Endothelial cell of umbilical vein (primary cell): Measurements from ENCODE around the gene ZSCAN29.

Experiments used
- EZH2 ChIP-seq: IDR thresholded peaks from 2 replicates; pipeline ENCODE4 v1.6.1; 2012; ENCODE audit warnings: borderline replicate concordance, low read depth, mild to moderate bottlenecking, moderate library complexity, low read length, inconsistent platforms; ENCODE audit not compliant: severe bottlenecking
- JUN ChIP-seq: IDR thresholded peaks from 2 replicates; pipeline ENCODE4 v1.6.1; 2011; ENCODE audit warnings: borderline replicate concordance, low read depth; ENCODE audit not compliant: insufficient read length, insufficient read depth
- MYC ChIP-seq: IDR thresholded peaks from one replicate; pipeline ENCODE4 v1.6.1; 2011; ENCODE audit warnings: mild to moderate bottlenecking, low read depth, low read length
- POLR2A ChIP-seq: IDR thresholded peaks from 2 replicates; pipeline ENCODE4 v1.6.1; 2012; ENCODE audit warnings: low read depth, mild to moderate bottlenecking, control low read depth, low read length
- POLR2AphosphoS5 ChIP-seq: IDR thresholded peaks from 2 replicates; pipeline ENCODE4 v1.6.1; 2012; ENCODE audit warnings: low read depth, mild to moderate bottlenecking, control low read depth, low read length, moderate library complexity; ENCODE audit not compliant: insufficient read depth
- TF ChIP-seq, protein P1 (sequence below), 2 donors: IDR thresholded peaks; 1 replicate in 1 of 2; 2 replicates in 1 of 2; pipeline ENCODE4 v1.5.1; 2011; ENCODE audit warnings: low read length in 2 of 2, mild to moderate bottlenecking in 2 of 2, moderate library complexity in 2 of 2, control low read depth in 1 of 2, inconsistent platforms in 1 of 2, low read depth in 1 of 2; ENCODE audit not compliant: insufficient read depth in 1 of 2; ENCODE audit errors: extremely low read depth in 1 of 2
- TF ChIP-seq, protein P2 (sequence below): IDR thresholded peaks from 2 replicates; pipeline ENCODE4 v1.6.1; 2011; ENCODE audit not compliant: insufficient read depth, insufficient read length

DNA sequence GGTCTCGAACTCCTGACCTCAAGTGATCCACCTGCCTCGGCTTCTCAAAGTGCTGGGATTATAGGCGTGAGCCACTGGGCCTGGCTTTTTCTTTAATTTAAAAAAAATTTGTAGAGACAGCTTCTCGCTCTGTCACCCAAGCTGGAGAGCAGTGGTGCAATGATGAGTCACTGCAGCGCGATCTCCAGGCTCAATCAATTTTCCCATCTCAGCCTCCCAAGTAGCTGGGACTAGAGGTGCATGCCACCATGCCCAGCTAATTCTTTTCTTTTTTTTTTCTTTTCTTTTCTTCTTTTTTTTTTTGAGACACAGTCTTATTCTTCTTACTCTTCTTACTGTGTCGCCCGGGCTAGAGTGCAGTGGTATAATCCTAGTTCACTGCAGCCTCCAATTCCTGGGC lies 19.9 kb upstream of the ZSCAN29 start:
- TF ChIP-seq, protein P1, sequence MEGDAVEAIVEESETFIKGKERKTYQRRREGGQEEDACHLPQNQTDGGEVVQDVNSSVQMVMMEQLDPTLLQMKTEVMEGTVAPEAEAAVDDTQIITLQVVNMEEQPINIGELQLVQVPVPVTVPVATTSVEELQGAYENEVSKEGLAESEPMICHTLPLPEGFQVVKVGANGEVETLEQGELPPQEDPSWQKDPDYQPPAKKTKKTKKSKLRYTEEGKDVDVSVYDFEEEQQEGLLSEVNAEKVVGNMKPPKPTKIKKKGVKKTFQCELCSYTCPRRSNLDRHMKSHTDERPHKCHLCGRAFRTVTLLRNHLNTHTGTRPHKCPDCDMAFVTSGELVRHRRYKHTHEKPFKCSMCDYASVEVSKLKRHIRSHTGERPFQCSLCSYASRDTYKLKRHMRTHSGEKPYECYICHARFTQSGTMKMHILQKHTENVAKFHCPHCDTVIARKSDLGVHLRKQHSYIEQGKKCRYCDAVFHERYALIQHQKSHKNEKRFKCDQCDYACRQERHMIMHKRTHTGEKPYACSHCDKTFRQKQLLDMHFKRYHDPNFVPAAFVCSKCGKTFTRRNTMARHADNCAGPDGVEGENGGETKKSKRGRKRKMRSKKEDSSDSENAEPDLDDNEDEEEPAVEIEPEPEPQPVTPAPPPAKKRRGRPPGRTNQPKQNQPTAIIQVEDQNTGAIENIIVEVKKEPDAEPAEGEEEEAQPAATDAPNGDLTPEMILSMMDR (IDR thresholded peaks at IDR 0.05; ENCODE audit: extremely low read depth in 1 of 2, insufficient read depth in 1 of 2, low read depth in 1 of 2, low read length in 2 of 2) = no peak
- TF ChIP-seq MYC (no peak), POLR2AphosphoS5 (no peak), POLR2A (no peak), EZH2 (no peak), JUN (no peak)
- TF ChIP-seq, protein P2, sequence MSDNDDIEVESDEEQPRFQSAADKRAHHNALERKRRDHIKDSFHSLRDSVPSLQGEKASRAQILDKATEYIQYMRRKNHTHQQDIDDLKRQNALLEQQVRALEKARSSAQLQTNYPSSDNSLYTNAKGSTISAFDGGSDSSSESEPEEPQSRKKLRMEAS = no peak
